Measurements from ENCODE around the gene SRSF11. TPM values are rescaled to one million over a fixed set of nuclear protein-coding genes. Genes with fewer than 3 reads are reported as not detected.

Gene SRSF11
- total RNA-seq, 1 donor from 2014 or later, result 64.8 TPM

DNA sequence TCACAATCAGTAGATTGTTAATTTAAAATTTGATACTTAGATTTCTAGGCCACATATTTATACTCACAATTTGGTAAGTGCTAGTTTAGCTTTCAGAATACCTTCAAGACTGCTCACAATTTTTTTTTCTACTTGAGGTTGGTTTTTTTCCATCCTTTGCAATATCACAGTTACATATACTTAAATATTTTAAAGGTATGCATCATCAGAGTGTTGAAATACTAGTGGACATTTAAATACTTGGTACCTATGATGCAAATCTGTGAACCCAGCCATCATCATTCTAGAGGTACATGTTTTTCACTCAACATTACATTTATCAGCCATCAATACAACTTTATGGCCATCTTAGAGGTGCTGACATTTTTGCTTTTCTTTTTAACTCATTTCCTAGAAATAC lies 9.6 kb upstream of the SRSF11 start:
- intact Hi-C loops (cut with DNase I), result no loop called here

GRCh38 chr1:70220015-70220414 lies 1.2 kb upstream of the SRSF11 start:
- intact Hi-C loops (cut with DNase I), result loop anchor here (5.0 to 10.0 kb wide), 2 partner anchors 135 to 192 kb away; partner anchors contain the start of genes ANKRD13C and CTH
- DNase-seq (ENCODE audit: low spot score), result no peak

More for the DNA sequence above, 9.6 kb upstream of the SRSF11 start:
- no peak for DNase-seq (ENCODE audit: low spot score)

- DNase-seq (ENCODE audit: low spot score), result no peak
- intact Hi-C loops (cut with DNase I), result loop anchor here (1.0 to 10.0 kb wide), 3 partner anchors 15 to 192 kb away; partner anchors contain the start of genes ANKRD13C, CTH and LRRC40
Observed at GRCh38 chr1:70220517-70221237, 503 bp upstream of the SRSF11 start.

DNA sequence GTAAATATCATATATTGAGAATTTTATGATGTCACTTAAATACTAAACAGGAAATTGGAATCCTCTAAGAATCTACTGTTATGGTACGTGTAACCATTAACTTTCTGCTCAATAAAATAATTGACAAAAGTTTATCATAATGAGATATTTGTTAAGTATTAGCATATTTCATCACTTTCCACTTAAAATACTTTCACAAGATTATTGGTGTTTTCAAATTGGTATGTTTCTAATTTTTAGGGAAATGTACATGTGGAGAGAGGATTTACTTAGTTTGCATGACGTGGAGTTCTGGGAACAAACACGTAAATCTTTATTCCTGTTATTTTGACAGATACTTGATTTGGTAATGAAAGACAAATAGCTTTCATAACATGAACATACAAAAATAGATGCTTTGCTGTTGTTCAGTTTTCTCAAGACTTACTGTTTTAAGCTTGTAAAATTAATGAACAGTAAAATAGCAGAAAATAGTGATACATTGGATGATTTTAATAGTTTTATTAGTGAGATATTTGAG lies 1.6 kb downstream of the SRSF11 start:
- DNase-seq (ENCODE audit: low spot score), result no peak
- intact Hi-C loops (cut with DNase I), result loop anchor here (5.0 to 10.0 kb wide), 2 partner anchors 132 to 190 kb away; partner anchors contain the start of genes ANKRD13C and CTH

DNA sequence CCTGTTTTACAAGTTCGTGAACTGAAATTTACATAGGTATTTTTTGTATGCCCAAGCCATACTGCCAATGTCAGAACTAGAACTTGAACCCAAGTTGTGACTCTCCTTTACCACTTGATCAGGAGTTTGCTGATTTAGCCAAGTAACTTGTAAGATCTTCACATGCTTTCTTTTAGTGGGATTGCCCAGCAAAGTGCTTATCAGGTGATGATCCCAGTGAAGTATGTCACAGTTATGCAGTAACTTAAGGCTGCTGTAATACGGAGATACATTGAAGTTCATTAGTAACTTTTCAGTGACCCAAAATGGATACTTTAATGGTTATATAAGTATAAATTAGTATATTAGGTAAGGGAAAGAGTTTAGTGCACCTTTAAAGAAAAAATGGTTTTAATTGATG lies 3.8 kb downstream of the SRSF11 start:
- intact Hi-C loops (cut with DNase I), result loop anchor here (5.0 to 10.0 kb wide), 2 partner anchors 130 to 187 kb away; partner anchors contain the start of genes ANKRD13C and CTH
- no peak for DNase-seq (ENCODE audit: low spot score)

DNA sequence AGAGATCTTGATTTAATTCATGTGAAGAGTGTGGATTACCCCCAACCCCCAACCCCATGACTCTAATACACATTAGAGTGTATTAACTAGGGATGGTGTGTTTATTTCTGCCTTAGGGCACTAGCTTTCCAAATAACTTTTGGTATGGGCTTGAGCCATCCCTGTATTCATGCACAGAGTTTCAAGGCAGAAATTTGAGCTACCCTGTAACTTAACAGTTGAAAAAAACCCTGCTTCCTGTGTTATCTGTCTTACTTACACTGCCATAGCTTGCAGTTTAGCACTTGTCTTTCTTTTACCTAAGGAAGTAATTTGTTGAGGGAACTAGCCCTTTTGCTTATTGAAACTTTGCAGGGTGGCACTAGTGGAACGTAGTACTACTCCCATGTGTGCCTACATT lies 6.3 kb downstream of the SRSF11 start:
- intact Hi-C loops (cut with DNase I), result loop anchor here (10.0 kb wide), 1 partner anchor 127 kb away; the partner anchor contains the start of gene ANKRD13C
- DNase-seq (ENCODE audit: low spot score), result no peak

GRCh38 chr1:70228670-70229069 lies 7.5 kb downstream of the SRSF11 start:
- intact Hi-C loops (cut with DNase I), result loop anchor here (10.0 kb wide), 1 partner anchor 126 kb away; the partner anchor contains the start of gene ANKRD13C
- no peak for DNase-seq (ENCODE audit: low spot score)

DNA sequence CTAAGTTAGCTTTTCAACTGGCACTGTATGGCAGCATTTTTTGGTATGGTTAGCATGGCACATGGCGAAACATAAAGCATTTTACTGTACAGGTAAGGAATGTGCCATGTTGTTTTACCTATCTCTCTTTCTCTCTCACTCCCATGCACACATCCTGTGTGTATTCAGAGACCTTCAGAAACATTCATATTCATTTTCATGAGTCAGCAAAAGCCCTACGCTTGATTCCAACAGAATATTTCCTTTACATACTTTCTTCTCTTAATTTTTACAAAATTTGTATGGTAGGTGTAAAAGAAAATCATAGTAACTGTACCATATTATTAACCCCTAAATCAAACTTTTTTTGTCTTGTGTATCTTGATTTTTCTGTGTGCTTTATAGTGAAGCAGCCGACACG lies 10.3 kb downstream of the SRSF11 start:
- intact Hi-C loops (cut with DNase I), result no loop called here

GRCh38 chr1:70234733-70235132 lies 13.6 kb downstream of the SRSF11 start:
- intact Hi-C loops (cut with DNase I), result no loop called here
- no peak for DNase-seq (ENCODE audit: low spot score)

More for the DNA sequence above, 10.3 kb downstream of the SRSF11 start:
- no peak for DNase-seq (ENCODE audit: low spot score)

DNA sequence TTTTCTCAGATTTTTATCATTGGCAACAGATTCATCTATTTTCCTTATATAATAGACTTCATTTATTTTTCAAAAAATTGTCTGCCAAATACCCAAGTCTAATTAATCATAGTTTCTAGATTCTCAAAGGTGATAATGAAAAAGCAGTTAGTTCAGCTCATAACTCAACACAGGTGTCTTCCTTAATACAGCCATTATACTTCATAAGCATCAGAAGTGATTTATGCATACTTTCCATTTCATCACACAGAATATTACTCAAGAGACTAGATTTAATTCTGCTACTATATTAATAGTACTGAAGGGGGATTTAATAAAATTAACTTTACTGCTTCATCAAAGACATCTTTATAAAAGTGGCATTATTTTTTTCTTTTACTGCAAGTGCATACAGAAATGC lies 18.8 kb downstream of the SRSF11 start:
- intact Hi-C loops (cut with DNase I), result no loop called here
- no peak for DNase-seq (ENCODE audit: low spot score)

DNA sequence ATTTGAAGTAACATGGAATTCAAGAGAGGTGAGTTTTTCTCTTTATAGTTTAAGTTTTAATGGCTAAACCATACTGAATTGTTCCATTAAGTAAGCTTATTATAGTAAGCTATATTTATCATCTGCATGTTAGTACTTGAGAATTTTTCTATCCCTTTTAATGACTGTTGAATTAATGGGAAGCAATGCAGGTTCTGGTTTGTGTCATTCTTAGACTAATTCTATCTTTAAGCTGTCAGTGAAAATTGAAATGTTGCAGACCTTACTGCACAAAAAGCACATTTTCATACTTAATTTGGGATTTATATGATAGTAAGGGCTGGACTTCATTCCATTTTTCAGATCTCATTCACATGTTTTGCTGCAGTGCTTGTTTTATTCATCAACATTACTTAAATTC lies 25.9 kb downstream of the SRSF11 start:
- DNase-seq (ENCODE audit: low spot score), result no peak
- intact Hi-C loops (cut with DNase I), result no loop called here

DNA sequence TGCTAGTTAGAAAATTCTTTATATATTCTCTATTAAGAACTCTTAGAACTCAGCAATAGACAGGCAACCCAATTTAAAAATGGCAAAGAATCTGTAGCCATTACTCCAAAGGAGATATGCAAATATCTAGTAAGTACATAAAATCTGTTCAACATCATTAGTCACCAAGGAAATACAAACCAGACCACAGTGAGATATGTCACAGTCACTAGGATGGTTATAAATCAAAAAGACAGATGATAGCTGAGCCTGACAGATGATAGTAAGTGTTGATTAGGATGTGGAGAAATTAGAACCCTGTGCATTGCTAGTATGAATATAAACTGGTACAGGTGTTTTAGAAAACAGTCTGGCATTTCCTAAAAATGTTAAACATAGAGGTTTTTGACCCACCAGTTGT lies 26.6 kb downstream of the SRSF11 start:
- intact Hi-C loops (cut with DNase I), result no loop called here

DNA sequence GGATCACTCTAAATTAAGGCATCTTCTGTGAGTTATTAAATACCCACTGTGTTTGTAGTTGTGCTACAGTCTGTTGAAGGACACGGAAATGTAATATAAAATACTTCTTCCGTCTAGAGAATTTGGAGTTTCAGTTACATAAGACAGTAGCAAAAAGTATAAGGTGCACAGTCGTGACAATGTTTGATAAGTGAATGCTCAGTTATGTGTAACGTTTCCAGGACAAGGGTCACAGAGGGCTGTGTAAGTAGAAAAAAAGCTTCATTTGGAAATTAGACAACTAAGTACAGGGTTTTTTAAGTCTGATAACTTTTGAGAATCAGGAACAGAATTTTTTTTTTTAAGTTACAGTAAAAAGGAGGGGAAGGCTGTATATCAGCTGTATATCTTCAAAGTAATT lies 27.5 kb downstream of the SRSF11 start:
- intact Hi-C loops (cut with DNase I), result no loop called here
- DNase-seq (ENCODE audit: low spot score), result no peak

More for the DNA sequence above, 26.6 kb downstream of the SRSF11 start:
- no peak for DNase-seq (ENCODE audit: low spot score)

DNA sequence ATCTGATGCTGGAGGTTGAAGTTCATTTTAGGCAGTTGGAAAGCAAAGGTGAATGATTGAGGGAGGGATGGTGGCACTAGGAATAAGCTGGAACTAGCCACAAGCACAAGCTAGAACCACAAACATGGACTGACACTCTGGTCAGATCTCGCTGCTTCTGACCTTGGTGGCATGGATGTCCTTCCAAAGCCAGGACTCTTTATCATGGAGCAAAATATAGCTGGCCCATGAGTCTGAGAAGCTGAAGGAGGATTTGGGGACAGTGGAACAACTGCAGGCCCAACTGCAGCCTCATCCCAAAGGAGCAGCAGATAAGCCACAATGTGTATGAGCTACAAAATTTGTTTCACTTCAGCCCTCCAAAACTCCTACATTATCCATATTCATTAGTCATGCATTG lies 35.5 kb downstream of the SRSF11 start:
- DNase-seq (ENCODE audit: low spot score), result no peak
- intact Hi-C loops (cut with DNase I), result no loop called here

GRCh38 chr1:70264839-70265238 lies 43.7 kb downstream of the SRSF11 start:
- intact Hi-C loops (cut with DNase I), result no loop called here
- DNase-seq (ENCODE audit: low spot score), result no peak

DNA sequence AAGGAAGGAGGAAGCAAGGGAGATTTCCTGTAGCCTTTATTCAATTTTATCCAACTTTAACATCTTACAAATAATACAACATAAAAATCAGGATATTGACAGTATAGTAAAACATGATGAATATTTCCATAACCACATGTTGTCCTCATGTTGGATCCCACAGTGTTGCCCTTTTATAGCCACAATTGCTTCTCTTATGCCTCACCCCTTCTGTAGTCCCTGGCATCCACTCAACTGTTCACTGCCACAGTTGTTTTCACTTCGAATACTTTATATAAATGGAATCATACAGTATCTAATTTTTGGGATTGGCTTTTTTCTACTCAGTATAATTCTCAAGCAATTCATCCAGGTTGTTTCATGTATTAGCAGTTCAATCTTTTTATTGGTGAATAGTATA lies 44.8 kb downstream of the SRSF11 start:
- DNase-seq (ENCODE audit: low spot score), result no peak
- intact Hi-C loops (cut with DNase I), result no loop called here

GRCh38 chr1:70277875-70278274 lies 56.7 kb downstream of the SRSF11 start:
- no peak for DNase-seq (ENCODE audit: low spot score)
- intact Hi-C loops (cut with DNase I), result no loop called here

GRCh38 chr1:70278710-70279109 lies 57.5 kb downstream of the SRSF11 start:
- intact Hi-C loops (cut with DNase I), result no loop called here
- DNase-seq (ENCODE audit: low spot score), result no peak

DNA sequence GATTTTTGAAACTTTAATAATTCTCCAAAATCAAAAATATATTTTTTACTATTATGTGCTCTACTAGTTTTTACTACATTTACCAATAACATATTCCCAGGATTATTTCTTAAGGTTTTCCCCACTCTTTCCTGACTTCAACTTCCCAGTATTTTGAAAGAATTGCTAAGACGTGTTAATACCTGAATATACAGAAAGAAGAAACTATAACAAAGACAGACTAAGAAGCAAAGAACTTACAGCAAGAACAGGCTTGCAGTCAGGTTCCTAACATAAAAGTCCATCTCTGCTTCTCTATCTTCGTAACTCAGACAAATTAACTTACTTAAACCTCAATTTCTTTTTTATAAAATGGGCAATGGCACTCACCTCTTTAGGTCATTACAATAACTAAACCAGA lies 63.2 kb downstream of the SRSF11 start:
- no peak for DNase-seq (ENCODE audit: low spot score)
- intact Hi-C loops (cut with DNase I), result no loop called here

DNA sequence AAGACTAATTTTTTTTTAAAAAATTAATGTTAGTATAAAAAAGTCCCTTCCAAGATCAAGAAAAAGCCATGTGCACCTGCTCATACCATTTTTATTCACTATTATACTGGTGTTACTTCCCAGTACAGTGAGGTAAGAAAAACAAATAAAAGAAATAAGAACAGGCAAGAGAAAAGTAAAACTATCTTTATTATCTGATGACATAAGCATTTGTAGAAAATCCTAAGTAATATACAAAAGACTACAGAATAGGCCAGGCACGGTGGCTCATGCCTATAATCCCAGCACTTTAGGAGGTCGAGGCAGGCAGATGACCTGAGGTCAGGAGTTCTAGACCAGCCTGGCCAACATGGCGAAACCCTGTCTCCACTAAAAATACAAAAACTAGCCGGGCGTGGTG lies 65.3 kb downstream of the SRSF11 start:
- intact Hi-C loops (cut with DNase I), result no loop called here
- no peak for DNase-seq (ENCODE audit: low spot score)

- intact Hi-C loops (cut with DNase I), result no loop called here
- DNase-seq (ENCODE audit: low spot score), result no peak
Observed at GRCh38 chr1:70288166-70288565, 67.0 kb downstream of the SRSF11 start.

All from cardiac septum (tissue), 1 donor.